Right atrium auricular region (tissue), 2 donors: ENCODE measurements around the gene RERE. TPM values are rescaled to one million over a fixed set of nuclear protein-coding genes. Genes with fewer than 3 reads are reported as not detected.

Experiments
- DNase-seq: peaks from one replicate; pipeline ENCODE4 v3.0.0-alpha.2; 2019; ENCODE audit warnings: low spot score
- H3K27ac ChIP-seq, 2 donors: fragments of 200-600 bp; sonication (generic); 1 replicate in 1 of 2; 2 replicates in 1 of 2; pipeline ENCODE4 v1.5.1; 2016 to 2019
- H3K27me3 ChIP-seq, 2 donors: fragments of 200-600 bp; sonication (generic); one replicate each; pipeline versions ENCODE4 v1.5.1 to v1.6.0; 2017 to 2019
- H3K36me3 ChIP-seq: fragments of 200-600 bp; sonication (generic); one replicate; pipeline ENCODE4 v1.5.1; 2016
- H3K4me1 ChIP-seq, 2 donors: fragments of 200-600 bp; sonication (generic); one replicate each; pipeline versions ENCODE4 v1.5.1 to v1.6.0; 2017 to 2019
- H3K4me3 ChIP-seq, 2 donors: fragments of 200-600 bp; sonication (generic); 1 replicate in 1 of 2; 2 replicates in 1 of 2; pipeline ENCODE4 v1.5.1; 2017 to 2019; ENCODE audit warnings: mild to moderate bottlenecking in 1 of 2, moderate library complexity in 1 of 2
- H3K9me3 ChIP-seq, 2 donors: fragments of 200-600 bp; sonication (generic); one replicate each; pipeline ENCODE4 v1.5.1; 2019
- total RNA-seq, 2 donors: library from RNA; depleted of rRNA; stranded (reverse); fragments of >200 nt; gene quantifications; one replicate each; pipeline ENCODE4 v1.1.0, GENCODE V29; 2016
- TF ChIP-seq, protein P1 (sequence below), 2 donors: fragments of 200-600 bp; sonication (generic); IDR thresholded peaks; one replicate each; pipeline ENCODE4 v1.5.1; 2019; ENCODE audit warnings: antibody characterized with exemption in 2 of 2

Gene RERE
- total RNA-seq, 2 donors from 2014 or later = 99.8 to 125 TPM

DNA sequence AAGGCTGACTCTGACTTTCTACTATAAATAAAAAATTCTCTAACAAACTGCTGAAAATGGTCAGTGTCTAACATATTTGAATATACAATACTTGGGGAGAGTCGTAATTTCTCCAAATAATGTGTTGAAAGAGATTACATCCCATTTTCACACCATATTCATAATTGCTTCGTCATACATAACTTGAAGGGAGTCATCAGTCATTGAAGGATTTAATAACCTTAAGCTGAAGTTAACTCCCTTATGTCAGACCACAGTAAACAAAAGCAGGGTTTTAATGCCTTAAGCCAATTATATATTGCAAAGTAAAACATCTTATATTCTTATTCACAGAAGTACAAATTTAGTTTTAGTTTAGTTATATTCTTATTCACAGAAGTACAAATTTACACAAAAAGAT lies 129.9 kb downstream of the RERE start:
- Histone ChIP-seq H3K36me3 (no peaks in the 10 kb centered on the region), H3K27ac (peak overlapping the region in 1 of 2 donors; percentile 1), H3K27me3 (no peaks in the 10 kb centered on the region), H3K4me1 (peaks cover 0 to 12% of the 10 kb centered on the region in 2 donors), H3K4me3 (no peak overlapping the region), H3K9me3 (no peaks in the 10 kb centered on the region)
- TF ChIP-seq, protein P1, sequence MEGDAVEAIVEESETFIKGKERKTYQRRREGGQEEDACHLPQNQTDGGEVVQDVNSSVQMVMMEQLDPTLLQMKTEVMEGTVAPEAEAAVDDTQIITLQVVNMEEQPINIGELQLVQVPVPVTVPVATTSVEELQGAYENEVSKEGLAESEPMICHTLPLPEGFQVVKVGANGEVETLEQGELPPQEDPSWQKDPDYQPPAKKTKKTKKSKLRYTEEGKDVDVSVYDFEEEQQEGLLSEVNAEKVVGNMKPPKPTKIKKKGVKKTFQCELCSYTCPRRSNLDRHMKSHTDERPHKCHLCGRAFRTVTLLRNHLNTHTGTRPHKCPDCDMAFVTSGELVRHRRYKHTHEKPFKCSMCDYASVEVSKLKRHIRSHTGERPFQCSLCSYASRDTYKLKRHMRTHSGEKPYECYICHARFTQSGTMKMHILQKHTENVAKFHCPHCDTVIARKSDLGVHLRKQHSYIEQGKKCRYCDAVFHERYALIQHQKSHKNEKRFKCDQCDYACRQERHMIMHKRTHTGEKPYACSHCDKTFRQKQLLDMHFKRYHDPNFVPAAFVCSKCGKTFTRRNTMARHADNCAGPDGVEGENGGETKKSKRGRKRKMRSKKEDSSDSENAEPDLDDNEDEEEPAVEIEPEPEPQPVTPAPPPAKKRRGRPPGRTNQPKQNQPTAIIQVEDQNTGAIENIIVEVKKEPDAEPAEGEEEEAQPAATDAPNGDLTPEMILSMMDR (IDR thresholded peaks at IDR 0.05) = no peak
- DNase-seq = no peak

DNA sequence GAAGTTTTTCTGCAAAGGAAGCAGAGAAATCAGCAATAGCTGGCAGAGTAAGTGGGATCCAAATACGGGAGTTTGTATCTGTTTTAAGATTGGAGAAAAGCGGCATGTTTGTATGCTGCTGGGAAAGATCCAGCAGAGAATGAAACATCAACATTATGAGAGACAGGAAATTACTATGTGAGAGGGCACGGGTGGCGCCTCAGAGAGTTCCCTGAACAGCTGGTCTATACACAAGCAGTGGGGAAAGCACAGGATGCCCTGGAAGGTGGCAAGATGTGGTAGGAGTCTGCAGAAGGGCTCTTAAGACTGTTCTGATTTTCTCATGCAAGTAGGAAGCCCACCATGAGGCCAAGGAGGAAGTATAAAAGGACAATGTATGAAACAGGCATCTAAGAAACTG lies 130.4 kb downstream of the RERE start:
- Histone ChIP-seq H3K27ac (peak overlapping the region in 1 of 2 donors; percentile 1), H3K9me3 (no peaks in the 10 kb centered on the region)
- TF ChIP-seq, protein P1 (IDR thresholded peaks at IDR 0.05) = no peak

DNA sequence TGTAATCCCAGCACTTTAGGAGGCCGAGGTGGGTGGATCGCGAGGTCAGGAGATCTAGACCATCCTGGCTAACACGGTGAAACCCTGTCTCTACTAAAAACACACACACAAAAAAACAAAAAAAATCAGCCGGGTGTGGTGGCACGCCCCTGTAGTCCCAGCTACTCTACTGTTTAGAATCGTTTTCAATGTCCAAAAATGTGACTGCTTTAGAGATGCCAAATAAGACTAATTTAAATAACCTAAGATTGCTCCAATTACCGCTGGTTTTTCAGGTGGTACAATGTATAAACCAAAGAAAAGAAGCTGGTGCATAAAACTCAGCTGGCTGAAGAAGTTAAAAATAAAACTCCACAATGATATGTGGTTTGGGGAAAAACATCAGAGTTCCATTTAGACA lies 132.0 kb downstream of the RERE start:
- H3K9me3 ChIP-seq = no peaks in the 10 kb centered on the region
- no peaks in the 10 kb centered on the region for H3K36me3 ChIP-seq
- H3K4me3 ChIP-seq = no peak overlapping the region
- H3K27ac ChIP-seq = no peak overlapping the region
- H3K4me1 ChIP-seq = peaks cover 0 to 12% of the 10 kb centered on the region in 2 donors
- DNase-seq = no peak
- H3K27me3 ChIP-seq = no peaks in the 10 kb centered on the region
- TF ChIP-seq, protein P1 (IDR thresholded peaks at IDR 0.05) = no peak

More for the DNA sequence above, 130.4 kb downstream of the RERE start:
- Histone ChIP-seq H3K27me3 (no peaks in the 10 kb centered on the region), H3K4me3 (no peak overlapping the region), H3K4me1 (peaks cover 0 to 12% of the 10 kb centered on the region in 2 donors), H3K36me3 (no peaks in the 10 kb centered on the region)
- DNase-seq = no peak

DNA sequence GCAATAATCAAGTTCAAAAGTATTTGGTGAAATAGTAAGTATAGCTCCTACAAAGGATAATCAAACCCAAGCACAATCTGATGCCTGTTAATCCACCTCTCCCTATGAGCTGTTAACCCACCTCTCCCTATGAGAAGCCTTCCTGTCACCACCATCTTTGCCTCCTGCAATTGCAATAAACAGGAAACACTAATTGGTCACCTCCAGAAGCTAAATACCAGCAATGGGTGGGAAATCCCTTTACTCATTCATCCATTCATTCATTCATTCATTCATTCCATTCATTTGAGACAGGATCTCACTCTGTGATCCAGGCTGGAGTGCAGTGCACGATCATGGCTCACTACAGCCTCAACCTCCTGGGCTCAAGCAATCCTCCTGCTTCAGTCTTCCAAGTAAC lies 132.8 kb downstream of the RERE start:
- H3K36me3 ChIP-seq = no peaks in the 10 kb centered on the region
- H3K27me3 ChIP-seq = no peaks in the 10 kb centered on the region
- TF ChIP-seq, protein P1 (IDR thresholded peaks at IDR 0.05) = no peak
- DNase-seq = no peak
- no peak overlapping the region for H3K27ac ChIP-seq
- no peaks in the 10 kb centered on the region for H3K9me3 ChIP-seq
- no peak overlapping the region for H3K4me3 ChIP-seq
- peaks cover 0 to 20% of the 10 kb centered on the region in 2 donors for H3K4me1 ChIP-seq

DNA sequence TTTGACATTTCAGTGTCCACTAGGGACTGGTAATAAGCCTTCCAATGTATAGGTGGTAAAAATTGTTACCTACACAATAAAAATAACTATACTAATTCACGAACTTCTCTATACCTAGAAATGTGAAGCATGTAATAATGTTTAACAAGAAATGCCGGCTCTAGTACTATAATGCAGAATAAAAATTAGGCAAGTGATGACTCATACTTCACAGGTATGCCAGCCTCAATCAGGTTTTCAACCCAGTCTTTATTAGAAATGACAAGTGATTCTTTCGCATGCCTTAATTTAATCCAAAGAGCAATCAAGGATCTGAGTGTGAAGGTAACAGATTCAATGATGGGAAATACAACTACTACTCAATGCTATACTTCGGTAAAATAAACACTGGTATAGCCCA lies 134.9 kb downstream of the RERE start:
- TF ChIP-seq, protein P1 (IDR thresholded peaks at IDR 0.05) = no peak
- Histone ChIP-seq H3K36me3 (no peaks in the 10 kb centered on the region), H3K4me1 (peaks cover 0 to 27% of the 10 kb centered on the region in 2 donors), H3K27me3 (no peaks in the 10 kb centered on the region), H3K9me3 (no peaks in the 10 kb centered on the region), H3K4me3 (no peak overlapping the region), H3K27ac (no peak overlapping the region)
- DNase-seq = no peak

DNA sequence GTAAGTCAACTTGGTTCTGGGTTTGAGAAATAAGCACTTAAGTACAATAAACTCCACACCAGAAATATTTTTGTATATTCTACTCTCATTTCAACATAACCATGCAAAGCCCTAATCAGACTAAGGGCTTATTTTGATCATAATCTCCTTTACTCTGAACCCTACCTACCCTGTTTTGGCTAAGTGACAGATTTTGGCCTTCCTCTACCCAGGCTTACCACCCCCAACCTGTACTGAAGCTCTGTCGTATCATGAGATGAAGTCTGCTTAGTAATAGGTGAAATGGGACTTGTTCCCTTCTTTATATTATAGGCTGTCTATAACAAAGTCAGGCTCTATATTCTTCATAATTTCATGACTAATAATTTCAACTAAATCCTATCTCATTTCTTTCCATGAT lies 135.5 kb downstream of the RERE start:
- H3K4me1 ChIP-seq = peaks cover 0 to 20% of the 10 kb centered on the region in 2 donors
- H3K4me3 ChIP-seq = no peak overlapping the region
- TF ChIP-seq, protein P1 (IDR thresholded peaks at IDR 0.05) = no peak
- no peaks in the 10 kb centered on the region for H3K9me3 ChIP-seq
- no peaks in the 10 kb centered on the region for H3K27me3 ChIP-seq
- no peak overlapping the region for H3K27ac ChIP-seq
- no peak for DNase-seq
- no peaks in the 10 kb centered on the region for H3K36me3 ChIP-seq
